Psoas muscle (tissue), 8 donors: Measurements from ENCODE around the gene M6PR. TPM values are rescaled to one million over a fixed set of nuclear protein-coding genes. Genes with fewer than 3 reads are reported as not detected.
"Not testable (repeated sequence)": the region's sequence is repeated elsewhere in the genome, so short reads cannot be mapped to it uniquely, and the experiment has no call there.

Experiments used
- ATAC-seq, 4 donors: fragments of 200-7000 bp; cut with Tn5 transposase; one replicate each; pipeline ENCODE4 v1.9.1; 2020; ENCODE audit warnings: moderate library complexity in 3 of 4, mild to moderate bottlenecking in 2 of 4
- DNase-seq, 2 donors: peaks; one replicate each; pipeline ENCODE4 v3.0.0-alpha.2; 2020
- H3K27ac ChIP-seq: fragments of 200-600 bp; one replicate; pipeline ENCODE4 v1.8.0; 2022
- H3K27me3 ChIP-seq, 3 donors: fragments of 200-600 bp in 1 of 3; one replicate each; pipeline versions ENCODE4 v1.6.1 to v1.8.0; 2013 to 2022; ENCODE audit warnings: low read length in 2 of 3, mild to moderate bottlenecking in 2 of 3, moderate library complexity in 1 of 3; ENCODE audit not compliant: insufficient read depth in 3 of 3
- H3K36me3 ChIP-seq, 2 donors: fragments of 200-600 bp in 1 of 2; one replicate each; pipeline versions ENCODE4 v1.6.1 to v1.8.0; 2013 to 2022; ENCODE audit warnings: low read depth in 1 of 2, mild to moderate bottlenecking in 1 of 2, moderate library complexity in 1 of 2; ENCODE audit not compliant: insufficient read depth in 1 of 2
- H3K4me1 ChIP-seq: fragments of 200-600 bp; one replicate; pipeline ENCODE4 v1.8.0; 2022
- H3K4me3 ChIP-seq: fragments of 200-600 bp; one replicate; pipeline ENCODE4 v1.8.0; 2022; ENCODE audit warnings: mild to moderate bottlenecking
- H3K9me3 ChIP-seq: fragments of 200-600 bp; one replicate; pipeline ENCODE4 v1.8.0; 2022
- CTCF ChIP-seq: fragments of 200-600 bp; IDR thresholded peaks from one replicate; pipeline ENCODE4 v1.8.0; 2022; ENCODE audit warnings: antibody characterized with exemption
- WGBS, 3 donors: extraction: QIAGEN DNeasy Blood & Tissue Kit; methylation state at CpG; one replicate each; pipeline versions ENCODE4 v1.1.6 to v1.1.7; 2013; 5-methylcytosine and 5-hydroxymethylcytosine counted together
- intact Hi-C, 2 donors: fragments of 100-400 bp; cut with DNase I; formaldehyde crosslinking; loops; one replicate each; pipeline versions ENCODE4 v1.11.0 to v1.14.2; 2022
- polyA plus RNA-seq, 3 donors: library from polyadenylated mRNA; stranded (reverse); fragments of 200-250 nt; gene quantifications; one replicate each; pipeline ENCODE4 v1.2.3, GENCODE V29; 2013
- total RNA-seq, 4 donors: library from RNA; stranded (reverse); fragmentation: NEBNext Ultra II Directional in 2 of 4; extraction: Animal tissue kit (Norgen Biotek cat#: 25700) in 2 of 4; gene quantifications; one replicate each; pipeline versions ENCODE4 v1.2.1 to v1.2.4, GENCODE V29; 2021 to 2023
- donor health status: healthy with polysubstance abuse.
- donor health status: DM: no; HTN: no; CAD: no; lungs with moderate emphysema.
- donor health status: Bipolar disorder and iron deficiency.
- donor health status: healthy.
- donor health status: DM: yes; HTN: yes; CAD: no.
- donor health status: DM: no; HTN: no; CAD: no.
- donor health status: DM: no; HTN: no; CAD: no.
- donor health status: DM: yes; HTN: yes; CAD: no.

M6PR gene
- total and polyA plus RNA-seq, 7 donors = 45.0 to 102 (median 63.2) TPM

- DNase-seq (no peak), ATAC-seq (no peak)
- H3K9me3 ChIP-seq = no peaks in the 10 kb centered on the region
- no peaks in the 10 kb centered on the region for H3K27me3 ChIP-seq
- no peaks in the 10 kb centered on the region for H3K36me3 ChIP-seq
- no peak overlapping the region for H3K27ac ChIP-seq
- intact Hi-C loops = no loop called here
- 42 to 61% (median 58%) methylated on average over 6 to 10 of the region's 10 CpGs for WGBS, 3 donors
- H3K4me1 ChIP-seq = no peaks in the 10 kb centered on the region
- no peak overlapping the region for H3K4me3 ChIP-seq
- TF ChIP-seq CTCF = no peak
Measured at GRCh38 chr12:8905546-8905945, 43.9 kb downstream of the M6PR start.

GRCh38 chr12:8904665-8905064, 44.8 kb downstream of the M6PR start:
- intact Hi-C loops = no loop called here
- H3K4me1 ChIP-seq = no peaks in the 10 kb centered on the region
- H3K27me3 ChIP-seq = no peaks in the 10 kb centered on the region
- H3K27ac ChIP-seq = no peak overlapping the region
- ATAC-seq (no peak), DNase-seq (no peak)
- H3K9me3 ChIP-seq = no peaks in the 10 kb centered on the region
- no peak overlapping the region for H3K4me3 ChIP-seq
- TF ChIP-seq CTCF = no peak
- no peaks in the 10 kb centered on the region for H3K36me3 ChIP-seq

- no peaks in the 10 kb centered on the region for H3K36me3 ChIP-seq
- TF ChIP-seq CTCF = no peak
- H3K4me1 ChIP-seq = no peaks in the 10 kb centered on the region
- intact Hi-C loops = no loop called here
- no peak overlapping the region for H3K4me3 ChIP-seq
- DNase-seq (no peak), ATAC-seq (no peak)
- no peaks in the 10 kb centered on the region for H3K27me3 ChIP-seq
- WGBS, 3 donors = 74 to 77% (median 76%) methylated on average over 3 of the region's 3 CpGs
- H3K9me3 ChIP-seq = no peaks in the 10 kb centered on the region
- H3K27ac ChIP-seq = no peak overlapping the region
Measured at GRCh38 chr12:8903646-8904045, 45.8 kb downstream of the M6PR start.

GRCh38 chr12:8902703-8903102, 46.7 kb downstream of the M6PR start:
- H3K27ac ChIP-seq, intact Hi-C loops, H3K27me3 ChIP-seq, H3K9me3 ChIP-seq, H3K36me3 ChIP-seq, H3K4me1 ChIP-seq, DNase-seq, ATAC-seq, H3K4me3 ChIP-seq: not testable (repeated sequence)
- WGBS, 3 donors = 68 to 74% (median 73%) methylated on average over 5 of the region's 5 CpGs

- intact Hi-C loops = no loop called here
- H3K27ac ChIP-seq = no peak overlapping the region
Measured at GRCh38 chr12:8899830-8900229, 49.6 kb downstream of the M6PR start.

More at GRCh38 chr12:8899830-8900229, 49.6 kb downstream of the M6PR start:
- ATAC-seq (no peak), DNase-seq (no peak)
- H3K4me3 ChIP-seq = no peak overlapping the region
- 85 to 88% (median 88%) methylated on average over 6 of the region's 6 CpGs for WGBS, 3 donors
- H3K9me3 ChIP-seq = no peaks in the 10 kb centered on the region
- no peak for TF ChIP-seq CTCF
- H3K27me3 ChIP-seq = peaks cover 0 to 6% (median 0%) of the 10 kb centered on the region in 3 donors
- H3K36me3 ChIP-seq = no peaks in the 10 kb centered on the region
- no peaks in the 10 kb centered on the region for H3K4me1 ChIP-seq
